Smooth muscle cell (in vitro differentiated cells): Measurements from ENCODE around the gene SLC6A13. TPM values are rescaled to one million over a fixed set of nuclear protein-coding genes. Genes with fewer than 3 reads are reported as not detected.

Experiments
- DNase-seq: peaks from one replicate; lab custom pipeline; 2025; ENCODE audit not compliant: unreplicated experiment; lab: John Stamatoyannopoulos, UW
- H2AFZ ChIP-seq: fragments of 200-600 bp; sonication (generic); 2 replicates; pipeline ENCODE4 v1.6.0; 2016; ENCODE audit warnings: antibody characterized with exemption, low read depth, mild to moderate bottlenecking
- H3F3A ChIP-seq: fragments of 200-600 bp; sonication (generic); 2 replicates; pipeline ENCODE4 v1.6.0; 2017; ENCODE audit warnings: antibody characterized with exemption, low read depth
- H3K27ac ChIP-seq: fragments of 200-600 bp; sonication (generic); 2 replicates; pipeline ENCODE4 v1.5.1; 2016; ENCODE audit warnings: low read depth, mild to moderate bottlenecking
- H3K27me3 ChIP-seq: fragments of 200-600 bp; sonication (generic); 2 replicates; pipeline ENCODE4 v1.6.1; 2016; ENCODE audit warnings: low read depth, mild to moderate bottlenecking
- H3K36me3 ChIP-seq: fragments of 200-600 bp; sonication (generic); 2 replicates; pipeline ENCODE4 v1.5.1; 2016; ENCODE audit warnings: low read depth
- H3K4me1 ChIP-seq: fragments of 200-600 bp; sonication (generic); 2 replicates; pipeline ENCODE4 v1.5.1; 2016; ENCODE audit warnings: low read depth
- H3K4me2 ChIP-seq: fragments of 200-600 bp; sonication (generic); 2 replicates; pipeline ENCODE4 v1.6.0; 2016; ENCODE audit warnings: mild to moderate bottlenecking
- H3K4me3 ChIP-seq: fragments of 200-600 bp; sonication (generic); 2 replicates; pipeline ENCODE4 v1.5.1; 2016; ENCODE audit warnings: mild to moderate bottlenecking
- H3K79me2 ChIP-seq: fragments of 200-600 bp; sonication (generic); 2 replicates; pipeline ENCODE4 v1.6.0; 2016; ENCODE audit warnings: low read depth, mild to moderate bottlenecking
- H3K9ac ChIP-seq: fragments of 200-600 bp; sonication (generic); 2 replicates; pipeline ENCODE4 v1.6.0; 2016; ENCODE audit warnings: low read depth
- H3K9me3 ChIP-seq: fragments of 200-600 bp; sonication (generic); replicated peaks from 2 replicates; pipeline ENCODE4 v1.5.1; 2016; ENCODE audit warnings: low read depth
- H4K20me1 ChIP-seq: fragments of 200-600 bp; sonication (generic); 2 replicates; pipeline ENCODE4 v1.6.0; 2016; ENCODE audit warnings: low read depth
- WGBS: methylation state at CpG from one replicate; pipeline ENCODE4 v1.1.7; 2016; ENCODE audit warnings: low lambda C conversion rate; 5-methylcytosine and 5-hydroxymethylcytosine counted together
- polyA plus RNA-seq: library from polyadenylated mRNA; unstranded; fragments of >200 nt; fragmentation: Nextera tagmentation; extraction: Ambion mirVana; gene quantifications from 2 replicates; pipeline ENCODE4 v1.2.1, GENCODE V29; 2016
- total RNA-seq: library from RNA; depleted of rRNA; stranded (reverse); fragments of >200 nt; gene quantifications from 2 replicates; pipeline ENCODE4 v1.2.3, GENCODE V29; 2014
- TF ChIP-seq, protein P1 (sequence below): fragments of 200-600 bp; sonication (generic); IDR thresholded peaks from 2 replicates; pipeline ENCODE4 v1.5.1; 2017; ENCODE audit warnings: borderline replicate concordance, mild to moderate bottlenecking, antibody characterized with exemption; ENCODE audit not compliant: insufficient read depth, poor library complexity, severe bottlenecking

The SLC6A13 gene
- total and polyA plus RNA-seq, 2 experiments from 2014 or later, result 0.45 to 0.66 TPM

DNA sequence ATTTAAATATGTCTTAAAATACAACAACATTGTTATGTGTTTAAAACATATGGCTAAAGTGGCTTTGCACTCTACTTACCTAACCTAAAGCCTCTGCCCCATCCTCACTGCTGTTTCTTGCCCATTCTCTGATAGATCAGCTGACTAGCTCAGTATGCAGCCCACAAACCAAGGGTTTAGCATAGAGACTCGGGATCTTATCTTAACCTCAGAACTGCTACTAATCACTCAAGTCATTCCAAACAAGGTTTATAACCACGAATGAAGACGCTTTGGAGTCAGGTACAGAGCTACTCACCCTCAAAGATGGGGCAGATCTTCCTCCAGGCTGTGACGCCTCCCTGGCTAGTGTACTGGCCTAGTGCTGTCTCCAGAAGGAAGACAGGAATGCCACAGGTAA, 19.3 kb downstream of the SLC6A13 start:
- TF ChIP-seq, protein P1, sequence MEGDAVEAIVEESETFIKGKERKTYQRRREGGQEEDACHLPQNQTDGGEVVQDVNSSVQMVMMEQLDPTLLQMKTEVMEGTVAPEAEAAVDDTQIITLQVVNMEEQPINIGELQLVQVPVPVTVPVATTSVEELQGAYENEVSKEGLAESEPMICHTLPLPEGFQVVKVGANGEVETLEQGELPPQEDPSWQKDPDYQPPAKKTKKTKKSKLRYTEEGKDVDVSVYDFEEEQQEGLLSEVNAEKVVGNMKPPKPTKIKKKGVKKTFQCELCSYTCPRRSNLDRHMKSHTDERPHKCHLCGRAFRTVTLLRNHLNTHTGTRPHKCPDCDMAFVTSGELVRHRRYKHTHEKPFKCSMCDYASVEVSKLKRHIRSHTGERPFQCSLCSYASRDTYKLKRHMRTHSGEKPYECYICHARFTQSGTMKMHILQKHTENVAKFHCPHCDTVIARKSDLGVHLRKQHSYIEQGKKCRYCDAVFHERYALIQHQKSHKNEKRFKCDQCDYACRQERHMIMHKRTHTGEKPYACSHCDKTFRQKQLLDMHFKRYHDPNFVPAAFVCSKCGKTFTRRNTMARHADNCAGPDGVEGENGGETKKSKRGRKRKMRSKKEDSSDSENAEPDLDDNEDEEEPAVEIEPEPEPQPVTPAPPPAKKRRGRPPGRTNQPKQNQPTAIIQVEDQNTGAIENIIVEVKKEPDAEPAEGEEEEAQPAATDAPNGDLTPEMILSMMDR, result no peak
- H4K20me1 ChIP-seq, result no peaks in the 10 kb centered on the region
- H3K9me3 ChIP-seq, result peaks cover 5% of the 10 kb centered on the region
- WGBS, result 59% methylated on average over 4 of the region's 4 CpGs
- no peak overlapping the region for H3K9ac ChIP-seq
- no peak overlapping the region for H2AFZ ChIP-seq
- no peak for DNase-seq
- no peak overlapping the region for H3K4me2 ChIP-seq
- no peaks in the 10 kb centered on the region for H3F3A ChIP-seq
- no peaks in the 10 kb centered on the region for H3K4me1 ChIP-seq
- H3K27ac ChIP-seq, result no peak overlapping the region
- H3K79me2 ChIP-seq, result no peaks in the 10 kb centered on the region
- no peaks in the 10 kb centered on the region for H3K36me3 ChIP-seq
- no peaks in the 10 kb centered on the region for H3K27me3 ChIP-seq
- no peak overlapping the region for H3K4me3 ChIP-seq

- H3K4me2 ChIP-seq, result no peak overlapping the region
- peaks cover 5% of the 10 kb centered on the region for H3K9me3 ChIP-seq
- H3K27me3 ChIP-seq, result no peaks in the 10 kb centered on the region
- TF ChIP-seq, protein P1, result no peak
- H3K79me2 ChIP-seq, result no peaks in the 10 kb centered on the region
- no peak overlapping the region for H3K27ac ChIP-seq
- no peak for DNase-seq
- H4K20me1 ChIP-seq, result no peaks in the 10 kb centered on the region
- H3K4me1 ChIP-seq, result no peaks in the 10 kb centered on the region
- H3F3A ChIP-seq, result no peaks in the 10 kb centered on the region
- no peak overlapping the region for H3K9ac ChIP-seq
- WGBS, result 95% methylated on average over 15 of the region's 15 CpGs
- H3K4me3 ChIP-seq, result no peak overlapping the region
- no peak overlapping the region for H2AFZ ChIP-seq
- H3K36me3 ChIP-seq, result no peaks in the 10 kb centered on the region
Measured at GRCh38 chr12:242496-242895, 20.1 kb downstream of the SLC6A13 start.

- TF ChIP-seq, protein P1, result no peak
- H3K4me1 ChIP-seq, result no peaks in the 10 kb centered on the region
- H3K4me2 ChIP-seq, result no peak overlapping the region
- H3K9ac ChIP-seq, result no peak overlapping the region
- H3K27ac ChIP-seq, result no peak overlapping the region
- no peaks in the 10 kb centered on the region for H3K9me3 ChIP-seq
- H3K36me3 ChIP-seq, result no peaks in the 10 kb centered on the region
- H4K20me1 ChIP-seq, result no peaks in the 10 kb centered on the region
- no peaks in the 10 kb centered on the region for H3K27me3 ChIP-seq
- H3K4me3 ChIP-seq, result no peak overlapping the region
- H3F3A ChIP-seq, result no peaks in the 10 kb centered on the region
- H2AFZ ChIP-seq, result no peak overlapping the region
- no peak for DNase-seq
- 95% methylated on average over 9 of the region's 9 CpGs for WGBS
- no peaks in the 10 kb centered on the region for H3K79me2 ChIP-seq
Measured at GRCh38 chr12:241266-241665, 21.4 kb downstream of the SLC6A13 start.

DNA sequence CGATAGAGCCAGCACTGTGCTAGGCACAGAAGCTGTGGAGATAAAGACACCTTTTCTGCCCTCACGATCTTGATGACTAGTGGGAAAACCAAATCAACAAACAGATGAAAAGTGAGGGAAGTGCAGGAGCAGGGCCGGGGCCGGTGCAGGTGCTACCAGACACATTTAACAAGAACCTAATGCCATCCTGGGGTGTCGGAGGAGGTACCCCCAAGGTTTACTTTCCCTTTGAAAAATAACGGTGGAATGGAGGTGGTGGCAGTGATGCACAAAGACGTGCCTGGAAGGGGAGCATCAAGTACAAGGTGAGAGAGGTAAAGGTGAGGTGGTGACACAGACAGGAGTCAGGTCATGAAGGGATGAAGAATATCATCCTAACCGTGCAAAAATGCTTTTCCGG, 22.1 kb downstream of the SLC6A13 start:
- Histone ChIP-seq H3K4me1 (no peaks in the 10 kb centered on the region), H2AFZ (no peak overlapping the region), H3K27me3 (no peaks in the 10 kb centered on the region), H3K9ac (no peak overlapping the region), H3F3A (no peaks in the 10 kb centered on the region), H3K79me2 (no peaks in the 10 kb centered on the region), H3K4me2 (no peak overlapping the region), H3K4me3 (no peak overlapping the region), H4K20me1 (no peaks in the 10 kb centered on the region), H3K27ac (no peak overlapping the region), H3K36me3 (no peaks in the 10 kb centered on the region), H3K9me3 (no peaks in the 10 kb centered on the region)
- no peak for DNase-seq
- WGBS, result 93% methylated on average over 9 of the region's 9 CpGs
- TF ChIP-seq, protein P1, result no peak
